HT-29 (cell line): ENCODE measurements around the gene PPHLN1. TPM values are rescaled to one million over a fixed set of nuclear protein-coding genes. Genes with fewer than 3 reads are reported as not detected.

ENCODE experiments used
- DNase-seq: peaks from one replicate; pipeline ENCODE4 v3.0.0-alpha.2; 2015; ENCODE audit warnings: low spot score
- total RNA-seq: library from RNA; depleted of rRNA; stranded (reverse); fragments of >200 nt; shearing (Covaris generic); gene quantifications from 2 replicates; pipeline ENCODE4 v1.2.3, GENCODE V29; 2014; rRNA removed

Gene PPHLN1, protein sequence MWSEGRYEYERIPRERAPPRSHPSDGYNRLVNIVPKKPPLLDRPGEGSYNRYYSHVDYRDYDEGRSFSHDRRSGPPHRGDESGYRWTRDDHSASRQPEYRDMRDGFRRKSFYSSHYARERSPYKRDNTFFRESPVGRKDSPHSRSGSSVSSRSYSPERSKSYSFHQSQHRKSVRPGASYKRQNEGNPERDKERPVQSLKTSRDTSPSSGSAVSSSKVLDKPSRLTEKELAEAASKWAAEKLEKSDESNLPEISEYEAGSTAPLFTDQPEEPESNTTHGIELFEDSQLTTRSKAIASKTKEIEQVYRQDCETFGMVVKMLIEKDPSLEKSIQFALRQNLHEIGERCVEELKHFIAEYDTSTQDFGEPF
- 45.1 and 47.3 TPM in 2 replicates for total RNA-seq

DNA sequence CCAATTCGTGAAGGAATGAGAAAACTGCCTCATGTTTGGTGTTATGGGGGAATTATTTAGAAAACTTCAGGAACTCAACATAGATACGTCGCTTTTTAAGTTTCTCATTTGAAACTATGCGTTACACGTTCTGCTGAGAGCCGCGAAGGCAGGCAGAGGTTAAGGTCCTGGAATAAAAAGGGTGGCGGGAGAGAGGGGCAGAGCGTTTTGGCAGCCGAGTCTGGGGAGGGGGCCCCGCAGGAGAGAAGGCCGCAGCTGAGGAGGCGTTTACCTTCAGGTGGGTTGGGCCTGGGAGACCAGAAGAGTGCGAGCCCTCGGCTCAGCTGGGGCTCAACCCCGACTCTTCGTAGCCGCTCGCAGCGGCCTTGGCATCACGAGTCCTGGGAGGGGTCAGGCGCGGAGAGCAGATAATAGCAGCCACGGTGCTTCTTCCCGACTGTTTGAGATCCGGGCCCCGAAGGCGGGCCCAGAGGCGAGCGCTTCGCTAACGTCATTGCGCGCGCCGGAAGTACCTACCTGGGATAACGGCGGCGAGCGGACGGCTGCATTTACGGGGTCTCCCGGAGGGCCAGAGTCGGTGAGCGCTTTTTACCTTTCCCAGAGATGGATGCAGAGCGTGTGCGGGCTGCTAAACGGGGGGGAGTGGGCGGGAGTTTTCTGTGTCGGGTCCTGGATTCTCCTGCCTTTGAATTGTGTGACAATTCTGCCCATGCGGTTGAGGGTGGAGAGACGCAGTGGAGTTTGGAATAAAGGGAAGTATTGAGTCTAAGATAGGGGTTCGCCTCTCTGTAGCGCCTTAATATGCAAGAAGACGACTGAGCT is at the start of gene PPHLN1, which contains the start of gene ZCRB1:
PPHLN1 (plus strand) TSS at position 515 of the 822 bp plus-strand sequence. CDS start 9,736 bp downstream, outside the sequence.
ZCRB1 (minus strand) TSS at position 442 of the 822 bp plus-strand sequence. CDS start 1,992 bp downstream, outside the sequence.
- peak; percentile 81 for DNase-seq

DNA sequence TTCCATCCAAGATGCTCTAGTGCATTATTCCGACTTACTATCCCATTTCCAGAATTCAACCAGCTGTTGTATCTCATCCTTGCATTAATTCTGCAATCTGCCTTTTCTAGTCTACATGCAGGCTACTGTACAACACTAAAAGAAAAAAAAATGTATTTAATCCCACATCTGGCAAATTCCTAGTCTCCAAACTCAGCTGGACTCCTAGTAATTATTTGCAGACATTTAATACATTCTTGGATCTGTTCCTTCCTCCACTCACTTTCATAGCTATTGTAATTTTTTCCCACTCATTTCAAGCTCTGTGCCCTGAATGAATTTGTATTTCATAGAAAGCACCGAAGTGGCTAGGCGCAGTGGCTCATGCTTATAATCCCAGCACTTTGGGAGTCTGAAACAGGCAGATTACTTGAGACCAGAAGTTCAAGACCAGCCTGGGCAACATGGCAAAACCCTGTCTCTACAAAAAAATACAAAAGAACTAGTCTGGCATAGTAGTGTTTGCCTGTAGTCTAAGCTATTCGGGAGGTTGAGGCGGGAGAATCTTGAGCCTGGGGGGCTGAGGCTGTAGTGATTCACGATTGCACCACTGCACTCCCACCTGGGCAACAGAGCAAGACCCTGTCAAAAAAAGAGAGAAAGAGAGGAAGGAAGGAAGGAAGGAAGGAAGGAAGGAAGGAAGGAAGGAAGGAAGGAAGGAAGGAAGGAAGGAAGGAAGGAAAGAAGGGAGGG is 48.4 kb upstream of the PPHLN1 start:
- no peak for DNase-seq

DNA sequence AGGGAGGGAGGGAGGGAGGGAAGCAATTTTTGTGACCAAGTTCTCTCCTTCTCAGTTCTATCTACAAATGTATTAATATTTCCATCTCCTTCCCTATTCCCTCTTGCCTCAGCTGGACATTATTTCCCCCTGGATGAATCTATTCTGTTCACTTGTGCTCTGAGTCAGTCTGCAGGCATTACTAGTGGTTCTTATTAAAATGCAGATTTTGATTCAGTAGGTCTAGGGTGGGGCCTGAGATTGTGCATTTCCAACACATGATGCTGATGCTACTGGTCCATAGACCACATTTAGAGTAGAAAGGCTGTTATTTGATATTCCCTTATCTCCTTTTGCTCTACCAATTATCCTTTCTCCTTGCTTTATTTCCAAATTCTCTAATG is 47.8 kb upstream of the PPHLN1 start:
- no peak for DNase-seq

- DNase-seq: no peak
Measured at GRCh38 chr12:42281278-42281677, 44.7 kb upstream of the PPHLN1 start.

DNA sequence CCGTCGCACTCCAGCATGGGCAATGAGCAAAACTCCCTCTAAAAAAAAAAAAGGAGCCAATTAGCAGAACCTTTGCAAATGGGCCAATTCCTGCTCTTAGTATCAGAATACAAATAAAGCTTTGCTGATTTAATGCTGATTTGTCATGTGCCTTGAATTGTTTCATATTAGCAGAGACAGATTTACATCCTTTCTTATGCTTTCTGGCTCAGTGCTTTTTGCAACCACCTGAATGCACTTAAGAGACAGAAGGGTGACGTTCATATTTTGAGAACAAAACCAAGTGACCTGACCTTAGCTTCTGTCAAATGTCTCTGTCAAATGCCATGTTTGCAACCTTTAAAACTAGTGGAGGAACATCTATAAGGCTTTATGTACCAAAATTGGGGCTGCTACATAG is 44.1 kb upstream of the PPHLN1 start:
- DNase-seq: no peak

DNA sequence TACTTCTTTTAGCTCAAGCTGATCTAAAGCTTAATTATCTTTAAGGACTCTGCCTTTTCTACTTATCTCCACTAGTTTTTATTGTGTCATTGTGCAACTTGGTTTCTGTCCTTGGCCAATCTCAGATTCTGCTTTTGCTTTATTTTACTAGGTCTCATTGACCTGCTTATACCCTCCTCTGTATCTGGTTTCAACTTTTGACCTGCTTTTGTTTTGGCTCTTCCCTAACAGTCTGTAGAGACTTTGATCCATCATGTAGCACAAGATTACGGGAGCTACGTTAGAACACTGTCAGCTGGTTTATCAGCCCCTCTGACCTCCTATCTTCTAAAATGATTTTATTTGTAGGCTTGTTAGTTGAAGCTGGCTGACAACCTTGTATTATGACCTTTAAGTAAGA is 43.7 kb upstream of the PPHLN1 start:
- DNase-seq: no peak

DNA sequence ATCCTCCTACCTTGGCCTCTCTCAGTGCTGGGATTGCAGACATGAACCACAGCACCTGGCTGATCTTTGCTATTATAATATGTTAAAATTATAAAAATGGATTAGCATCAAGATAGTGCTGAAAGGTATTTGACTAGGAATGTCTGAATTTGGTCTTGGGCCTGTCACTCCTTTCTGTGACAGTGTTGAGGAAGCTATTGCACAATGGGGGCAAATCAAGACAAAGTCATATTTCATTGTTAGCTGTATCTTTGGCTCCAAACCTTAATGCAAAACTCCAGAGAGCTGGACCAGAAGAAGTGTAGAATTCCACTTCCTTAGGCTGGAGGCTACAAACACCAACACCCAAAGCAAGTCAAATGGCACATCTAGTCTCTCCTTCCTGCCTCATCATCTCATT is 42.2 kb upstream of the PPHLN1 start:
- DNase-seq: no peak

DNA sequence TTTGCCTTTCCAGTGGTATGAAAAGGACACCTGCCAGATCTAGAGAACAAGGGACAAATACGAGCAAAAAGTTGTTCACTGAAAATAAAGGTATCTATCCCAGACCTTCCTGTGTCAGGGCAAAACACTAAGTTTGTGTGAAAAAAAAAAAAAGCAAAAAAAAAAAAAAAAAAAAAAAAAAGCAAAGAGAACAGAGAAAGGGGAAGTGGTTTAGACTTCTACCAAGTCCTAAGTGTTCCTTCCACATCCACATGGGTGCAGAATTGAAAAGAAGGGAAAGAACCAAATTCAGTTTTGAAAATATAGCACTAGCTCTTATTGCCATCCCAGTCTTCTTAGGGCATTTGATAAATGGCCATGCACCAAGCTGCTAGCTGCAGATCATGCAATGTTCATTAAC is 41.8 kb upstream of the PPHLN1 start:
- no peak for DNase-seq

GRCh38 chr12:42284876-42285275 is 41.1 kb upstream of the PPHLN1 start:
- no peak for DNase-seq

- no peak for DNase-seq
Measured at GRCh38 chr12:42285431-42285830, 40.5 kb upstream of the PPHLN1 start.

- no peak for DNase-seq
Measured at GRCh38 chr12:42286741-42287140, 39.2 kb upstream of the PPHLN1 start.

DNA sequence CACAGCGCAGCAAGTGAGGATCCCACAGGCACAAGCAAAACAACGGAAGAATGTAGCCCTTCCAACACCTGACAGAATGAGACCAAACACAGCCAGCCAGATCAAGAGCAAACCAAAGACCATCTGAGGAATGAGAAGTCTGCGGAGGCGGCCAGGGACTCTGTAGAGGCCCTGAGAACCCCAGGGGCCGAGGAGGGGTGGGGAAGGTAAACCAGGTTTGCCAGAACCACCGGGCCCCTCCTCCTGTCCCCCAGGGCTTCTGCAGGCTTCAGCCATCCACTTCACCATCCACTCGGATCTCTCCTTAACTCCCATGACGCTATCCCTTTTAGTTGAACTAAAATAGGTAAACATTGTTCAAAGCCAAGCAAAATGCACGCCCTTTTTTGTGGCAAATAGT is 37.4 kb upstream of the PPHLN1 start:
- no peak for DNase-seq

GRCh38 chr12:42291680-42292079 is 34.3 kb upstream of the PPHLN1 start:
- DNase-seq: no peak

DNA sequence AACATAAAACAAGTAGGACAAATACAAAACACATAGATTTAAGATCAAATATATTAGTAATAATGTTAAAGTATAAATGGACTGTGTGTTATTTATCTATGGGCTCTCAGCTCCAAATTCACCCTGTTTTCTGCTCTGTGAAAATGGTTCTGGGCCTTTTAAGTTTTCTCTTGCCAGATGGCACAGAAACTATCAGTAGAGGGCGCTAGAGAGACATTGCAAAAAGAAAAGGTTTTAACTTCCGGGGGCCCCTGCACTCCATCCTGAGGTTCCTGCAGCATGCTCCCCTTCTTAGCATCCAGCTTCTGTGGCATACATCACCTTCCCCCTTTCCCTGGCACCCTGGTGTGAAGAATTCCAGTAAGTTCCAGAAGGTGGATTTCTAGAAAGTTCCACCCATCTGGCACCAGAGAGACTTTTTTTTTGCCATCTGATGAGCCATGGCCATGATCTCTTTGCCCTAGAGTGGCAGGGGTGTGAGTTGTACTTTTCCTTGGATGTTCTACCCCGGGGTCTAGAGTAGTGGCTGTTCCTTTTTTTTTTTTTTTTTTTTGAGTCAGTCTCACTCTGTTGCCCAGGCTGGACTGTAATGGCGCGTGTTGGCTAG is 29.4 kb upstream of the PPHLN1 start:
- DNase-seq: peak; percentile 7

DNA sequence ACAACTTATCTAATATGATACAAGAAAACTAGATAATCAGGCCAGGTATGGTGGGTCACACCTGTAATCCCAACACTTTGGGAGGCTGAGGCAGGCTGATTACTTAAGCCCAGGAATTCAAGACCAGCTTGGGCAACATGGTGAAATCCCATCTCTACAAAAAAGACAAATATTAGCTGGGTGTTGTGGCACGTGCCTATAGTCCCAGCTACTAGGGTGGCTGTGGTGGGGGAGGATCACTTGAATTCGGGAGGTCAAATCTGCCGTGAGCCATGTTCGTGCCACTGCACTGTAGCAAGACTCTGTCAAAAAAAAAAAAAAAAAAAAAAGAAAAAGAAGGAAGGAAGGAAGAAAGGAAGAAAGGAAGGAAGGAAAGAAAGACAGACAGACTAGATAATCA is 27.1 kb upstream of the PPHLN1 start:
- no peak for DNase-seq

DNA sequence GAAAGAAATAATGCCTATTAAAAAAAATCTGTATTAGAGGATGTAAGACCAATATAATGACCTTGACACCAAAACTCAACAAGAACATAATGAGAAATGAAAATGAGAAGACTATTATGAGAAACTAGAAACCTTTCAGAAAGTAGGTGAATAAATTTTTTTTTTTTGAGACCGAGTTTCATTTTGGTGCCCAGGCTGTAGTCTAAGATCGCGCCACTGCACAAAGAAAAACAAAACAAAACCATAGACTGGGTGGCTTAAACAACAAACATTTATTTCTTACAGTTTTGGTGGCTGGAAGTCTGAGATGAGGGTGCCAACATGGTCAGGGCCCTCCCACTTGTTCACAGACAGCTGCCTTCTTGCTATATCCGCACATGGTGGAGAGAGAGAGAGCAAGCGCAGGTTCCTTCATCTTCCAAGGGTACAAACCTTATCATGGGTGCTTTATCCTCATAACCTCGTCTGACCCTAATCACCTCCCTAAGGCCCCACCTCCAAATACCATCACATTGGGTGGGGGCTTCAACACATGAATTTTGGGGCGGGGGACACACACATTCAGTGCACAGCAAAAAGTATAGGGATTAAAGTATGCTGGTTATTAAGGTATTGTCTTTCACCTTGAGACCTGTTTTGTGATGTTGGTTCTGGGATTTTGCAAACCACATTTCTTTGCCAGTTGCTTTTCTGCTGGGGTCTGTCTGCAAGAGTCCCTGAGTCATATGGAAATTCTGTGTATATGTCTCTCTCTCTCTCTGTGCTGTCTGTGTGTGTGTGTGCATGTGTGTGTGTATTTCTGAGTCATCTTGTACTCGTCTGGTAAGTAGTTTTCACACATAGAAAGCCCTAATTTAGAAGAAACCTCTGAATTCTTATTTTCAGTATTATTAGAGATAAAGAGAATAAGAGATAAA is 26.3 kb upstream of the PPHLN1 start:
- no peak for DNase-seq

GRCh38 chr12:42306297-42306696 is 19.7 kb upstream of the PPHLN1 start:
- no peak for DNase-seq

DNA sequence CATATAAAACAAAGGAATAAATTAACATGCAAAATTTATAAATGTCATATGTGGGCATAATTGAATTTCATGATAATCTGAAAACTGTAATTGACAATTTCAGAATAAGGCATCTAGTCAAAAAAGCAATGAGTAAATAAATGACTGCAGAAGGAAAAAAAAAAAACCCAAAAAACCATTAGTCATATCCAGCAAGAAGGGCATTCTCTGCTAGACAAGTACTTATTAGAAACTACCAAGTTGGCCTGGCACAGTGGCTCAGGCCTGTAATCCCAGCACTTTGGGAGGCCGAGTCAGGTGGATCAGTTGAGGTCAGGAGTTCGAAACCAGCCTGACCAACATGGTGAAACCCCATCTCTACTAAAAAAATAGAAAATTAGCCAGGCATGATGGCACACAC is 17.6 kb upstream of the PPHLN1 start:
- DNase-seq: no peak

GRCh38 chr12:42309996-42310395 is 16.0 kb upstream of the PPHLN1 start:
- no peak for DNase-seq

DNA sequence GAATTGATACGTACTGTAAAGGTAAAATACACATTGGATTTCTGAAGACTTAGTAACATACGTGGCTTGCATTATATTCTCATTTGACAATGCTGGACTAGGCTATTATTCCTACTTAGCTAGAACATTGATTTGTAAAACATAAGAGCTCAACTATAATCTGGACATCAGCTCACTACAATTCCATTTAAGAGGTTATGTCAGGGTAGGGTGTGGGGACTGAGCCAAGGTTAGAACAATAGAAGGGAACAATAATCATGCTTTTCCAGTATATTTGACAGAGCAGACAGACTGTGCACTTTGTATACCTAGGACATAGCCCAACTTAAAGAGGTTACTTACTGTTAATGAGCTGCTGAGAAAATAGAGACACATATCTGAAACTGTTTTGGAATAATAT is 10.9 kb upstream of the PPHLN1 start:
- no peak for DNase-seq

- DNase-seq: no peak
Measured at GRCh38 chr12:42320796-42321195, 5.2 kb upstream of the PPHLN1 start.
